H1 (cell line): ENCODE data around the gene FHOD1. TPM values are rescaled to one million over a fixed set of nuclear protein-coding genes. Genes with fewer than 3 reads are reported as not detected.

ENCODE experiments used
- CTCF ChIA-PET: fragments of 300-600 bp; sonication (Branson Sonifier 250); formaldehyde crosslinking; loops from one replicate; lab custom pipeline; 2021; ENCODE audit not compliant: partially characterized antibody; lab: Charles Lee
- POLR2A ChIA-PET: fragments of 300-600 bp; sonication (Branson Sonifier 250); formaldehyde crosslinking; loops from one replicate; lab custom pipeline; 2021; ENCODE audit warnings: inconsistent platforms; ENCODE audit not compliant: partially characterized antibody; lab: Charles Lee
- DNase-seq, 2 experiments: peaks; one replicate each; pipeline versions ENCODE4 v3.0.0 to v3.0.0-alpha.2; 2010 to 2022; ENCODE audit warnings: low spot score in 2 of 2, low read depth in 1 of 2, mixed read lengths in 1 of 2
- FAIRE-seq: peaks from 2 replicates; lab custom pipeline; 2011; peaks lifted over from hg19 to GRCh38; lab: Jason Lieb, UNC
- H2AFZ ChIP-seq: 2 replicates; pipeline ENCODE4 v1.8.1; 2012; ENCODE audit warnings: low read length, inconsistent platforms
- H2AK5ac ChIP-seq: 2 replicates; pipeline ENCODE4 v1.6.1; 2013; ENCODE audit warnings: low read depth, low read length
- H2BK120ac ChIP-seq: replicated peaks from 2 replicates; pipeline ENCODE3; 2013; ENCODE audit warnings: low read depth, low read length, inconsistent platforms
- H2BK12ac ChIP-seq: 2 replicates; pipeline ENCODE4 v1.6.1; 2013; ENCODE audit warnings: low read depth, low read length
- H2BK15ac ChIP-seq: 2 replicates; pipeline ENCODE4 v1.6.1; 2013; ENCODE audit warnings: low read length
- H2BK20ac ChIP-seq: 2 replicates; pipeline ENCODE4 v1.6.1; 2013; ENCODE audit warnings: low read length
- H2BK5ac ChIP-seq: 2 replicates; pipeline ENCODE4 v1.6.1; 2013; ENCODE audit warnings: low read depth, low read length
- H3K14ac ChIP-seq: 2 replicates; pipeline ENCODE4 v1.6.1; 2013; ENCODE audit warnings: inconsistent platforms; ENCODE audit not compliant: insufficient read length
- H3K18ac ChIP-seq: 2 replicates; pipeline ENCODE4 v1.6.1; 2013; ENCODE audit warnings: low read length; ENCODE audit errors: extremely low read depth
- H3K23ac ChIP-seq: 2 replicates; pipeline ENCODE4 v1.6.1; 2013; ENCODE audit warnings: inconsistent platforms; ENCODE audit not compliant: insufficient read length
- H3K23me2 ChIP-seq: 2 replicates; pipeline ENCODE4 v1.6.1; 2013; ENCODE audit warnings: low read depth, low read length
- H3K27ac ChIP-seq: 2 replicates; pipeline ENCODE4 v1.6.1; 2011; ENCODE audit warnings: low read depth, low read length, inconsistent platforms
- H3K27me3 ChIP-seq, 4 experiments: replicated peaks in 1 of 4; 1 replicate in 1 of 4; 2 replicates in 3 of 4; pipeline versions ENCODE4 v1.6.1 to v1.8.1; 2011 to 2013; ENCODE audit warnings: low read length in 3 of 4, mild to moderate bottlenecking in 3 of 4, inconsistent platforms in 2 of 4, mixed read lengths in 2 of 4, moderate library complexity in 1 of 4; ENCODE audit not compliant: control insufficient read depth in 3 of 4, insufficient read depth in 3 of 4; ENCODE audit errors: extremely low read depth in 1 of 4
- H3K36me3 ChIP-seq, 4 experiments: 2 replicates each; pipeline versions ENCODE4 v1.6.1 to v1.8.1; 2011 to 2013; ENCODE audit warnings: mild to moderate bottlenecking in 4 of 4, low read length in 3 of 4, moderate library complexity in 2 of 4, control low read depth in 1 of 4, inconsistent platforms in 1 of 4; ENCODE audit not compliant: insufficient read depth in 4 of 4, control insufficient read depth in 2 of 4
- H3K4ac ChIP-seq: replicated peaks from 2 replicates; pipeline ENCODE3; 2013; ENCODE audit warnings: low read length, low read depth, mixed read lengths, inconsistent platforms; ENCODE audit not compliant: insufficient read length
- H3K4me1 ChIP-seq, 4 experiments: replicated peaks in 1 of 4; 1 replicate in 1 of 4; 2 replicates in 3 of 4; pipeline versions ENCODE4 v1.6.1 to v1.8.1; 2011 to 2013; ENCODE audit warnings: low read length in 3 of 4, inconsistent platforms in 2 of 4, mixed read lengths in 1 of 4; ENCODE audit not compliant: insufficient read depth in 4 of 4, control insufficient read depth in 3 of 4
- H3K4me2 ChIP-seq, 2 experiments: 2 replicates each; pipeline versions ENCODE4 v1.6.1 to v1.8.1; 2011 to 2013; ENCODE audit warnings: low read depth in 2 of 2, low read length in 2 of 2, control low read depth in 1 of 2, inconsistent platforms in 1 of 2, mild to moderate bottlenecking in 1 of 2; ENCODE audit not compliant: insufficient read depth in 1 of 2
- H3K4me3 ChIP-seq, 4 experiments: fragments of 200-600, 300-600 bp in 1 of 4; sonication (generic), shearing (Covaris generic), sonication (Bioruptor Twin) in 1 of 4; 2 replicates each; pipeline versions ENCODE4 v1.5.1 to v1.8.1; 2011 to 2016; ENCODE audit warnings: low read length in 4 of 4, low read depth in 3 of 4, control low read depth in 2 of 4, inconsistent platforms in 2 of 4, mild to moderate bottlenecking in 2 of 4, mixed read lengths in 1 of 4, moderate library complexity in 1 of 4; ENCODE audit not compliant: insufficient read depth in 2 of 4; ENCODE audit errors: extremely low read depth in 1 of 4
- H3K56ac ChIP-seq: replicated peaks from 2 replicates; pipeline ENCODE3; 2013; ENCODE audit warnings: low read depth, mild to moderate bottlenecking, mixed read lengths, low read length, inconsistent platforms; ENCODE audit not compliant: insufficient read length
- H3K79me1 ChIP-seq: 2 replicates; pipeline ENCODE4 v1.6.1; 2013; ENCODE audit warnings: low read depth, low read length, control low read depth
- H3K79me2 ChIP-seq, 2 experiments: 2 replicates each; pipeline versions ENCODE4 v1.6.1 to v1.8.1; 2012 to 2013; ENCODE audit warnings: low read length in 2 of 2, mild to moderate bottlenecking in 2 of 2, inconsistent platforms in 1 of 2; ENCODE audit not compliant: insufficient read depth in 2 of 2, control insufficient read depth in 1 of 2
- H3K9ac ChIP-seq, 4 experiments: replicated peaks in 1 of 4; 1 replicate in 1 of 4; 2 replicates in 3 of 4; pipeline versions ENCODE4 v1.6.1 to v1.8.1; 2011 to 2013; ENCODE audit warnings: low read depth in 3 of 4, low read length in 3 of 4, control low read depth in 2 of 4, mild to moderate bottlenecking in 2 of 4, moderate library complexity in 2 of 4, inconsistent platforms in 1 of 4; ENCODE audit errors: extremely low read depth in 1 of 4
- H3K9me3 ChIP-seq, 2 experiments: 2 replicates each; pipeline versions ENCODE4 v1.6.1 to v1.8.1; 2012 to 2013; ENCODE audit warnings: mild to moderate bottlenecking in 2 of 2, moderate library complexity in 2 of 2, control low read depth in 1 of 2, inconsistent platforms in 1 of 2, low read depth in 1 of 2, low read length in 1 of 2, mixed read lengths in 1 of 2; ENCODE audit not compliant: insufficient read depth in 2 of 2
- H4K20me1 ChIP-seq, 2 experiments: replicated peaks in 1 of 2; 2 replicates each; pipeline versions ENCODE3 to v1.8.1; 2011 to 2013; ENCODE audit warnings: inconsistent platforms in 2 of 2, low read length in 2 of 2, mild to moderate bottlenecking in 1 of 2; ENCODE audit not compliant: insufficient read depth in 2 of 2, control insufficient read depth in 1 of 2
- H4K5ac ChIP-seq: 2 replicates; pipeline ENCODE4 v1.6.1; 2013; ENCODE audit warnings: low read length, low read depth, mixed read lengths, inconsistent platforms; ENCODE audit not compliant: insufficient read length
- H4K8ac ChIP-seq: 2 replicates; pipeline ENCODE4 v1.8.0; 2013; ENCODE audit warnings: mild to moderate bottlenecking, moderate library complexity, low read length, inconsistent platforms; ENCODE audit not compliant: insufficient read depth; ENCODE audit errors: extremely low read depth
- H4K91ac ChIP-seq: replicated peaks from 2 replicates; pipeline ENCODE3; 2013; ENCODE audit warnings: low read length, mixed read lengths, inconsistent platforms; ENCODE audit not compliant: insufficient read length
- KDM1A ChIP-seq: fragments of 200-600, 300-600 bp; sonication (generic); IDR thresholded peaks from 2 replicates; pipeline ENCODE4 v1.7.1; 2016; ENCODE audit warnings: mild to moderate bottlenecking, low read length, borderline replicate concordance
- SIN3A ChIP-seq, 2 experiments: IDR thresholded peaks in 1 of 2; conservative IDR thresholded peaks in 1 of 2; 2 replicates each; pipeline ENCODE4 v1.6.1; 2011 to 2012; ENCODE audit warnings: low read length in 2 of 2, improper control_type of control experiment in 1 of 2, low read depth in 1 of 2, mild to moderate bottlenecking in 1 of 2
- SIX5 ChIP-seq: IDR thresholded peaks from 2 replicates; pipeline ENCODE4 v1.6.1; 2011; ENCODE audit warnings: mild to moderate bottlenecking, low read depth, low read length
- WGBS, 2 experiments: shearing (Covaris generic) in 1 of 2; methylation state at CpG; one replicate each; pipeline versions ENCODE4 v1.1.6 to v1.1.7; 2013 to 2015; ENCODE audit warnings: low lambda C conversion rate in 2 of 2, mixed read lengths in 2 of 2, inconsistent platforms in 1 of 2, low coverage in 1 of 2, missing lambda C conversion rate in 1 of 2; ENCODE audit not compliant: insufficient replicate concordance in 2 of 2, insufficient coverage in 1 of 2, insufficient read length in 1 of 2; ENCODE audit errors: extremely low coverage in 1 of 2, missing lambda C conversion rate in 1 of 2; 5-methylcytosine and 5-hydroxymethylcytosine counted together
- polyA plus RNA-seq, 7 experiments: library from polyadenylated mRNA; depleted of rRNA in 3 of 7; stranded (reverse) in 5 of 7; unstranded in 2 of 7; fragments of >200 nt in 5 of 7; fragments of 200-250 nt in 2 of 7; gene quantifications; 1 replicate in 5 of 7; 2 replicates in 1 of 7; 4 replicates in 1 of 7; pipeline versions ENCODE4 v1.2.1 to v1.2.3, GENCODE V29; 2011 to 2013; ENCODE audit warnings: missing spikeins in 2 of 7, mixed read lengths in 2 of 7
- total RNA-seq: library from RNA; stranded (reverse); fragmentation: NEBNext Ultra II Directional; extraction: Animal tissue kit (Norgen Biotek cat#: 25700); gene quantifications from 2 replicates; pipeline ENCODE4 v1.2.1, GENCODE V29; 2021

The FHOD1 gene
- total and polyA plus RNA-seq, 2 of the 8 experiments (the other 6 are each of a cell fraction or from before 2014, with no cell fraction given), result 31.3 to 60.7 TPM

- Histone ChIP-seq H3K23ac (no peak overlapping the region), H2BK20ac (no peak overlapping the region)
- TF ChIP-seq SIX5 (no peak), KDM1A (peak; percentile 30; the same call in 1 of the 2 replicates), SIN3A (conservative IDR thresholded peaks at IDR 0.05 in 1 of 2, IDR thresholded peaks at IDR 0.05 in 1 of 2; ENCODE audit: low read depth in 1 of 2, low read length in 2 of 2) (0 out of 4 replicates have a peak, but pooled peaks of 1 of the 2 experiments have one; percentile 37)
- TF ChIP-seq, all 59 proteins: peak for 2
- Histone ChIP-seq H2AK5ac (no peak overlapping the region), H4K5ac (no peak overlapping the region), H2BK120ac (no peak overlapping the region), H3K9ac (peak overlapping the region in 1 of 4 experiments; percentile 96; a peak in 2 of 7 replicates), H3K56ac (no peak overlapping the region), H4K91ac (no peak overlapping the region), H3K14ac (no peak overlapping the region), H4K20me1 (peaks cover 2 to 24% of the 10 kb centered on the region in 2 experiments), H3K27me3 (peaks cover 8 to 37% (median 23%) of the 10 kb centered on the region in 4 experiments), H2BK15ac (no peak overlapping the region; the same call in 1 of the 2 replicates), H3K23me2 (peaks cover 15% of the 10 kb centered on the region; the same call in 1 of the 2 replicates), H3K4me1 (peaks cover 0 to 21% (median 16%) of the 10 kb centered on the region in 4 experiments; a peak in 5 of 7 replicates), H3K4me2 (peak overlapping the region; percentile 67 to 92), H3K36me3 (no peaks in the 10 kb centered on the region; a peak in 1 of 8 replicates), H3K79me1 (no peaks in the 10 kb centered on the region), H3K18ac (no peak overlapping the region), H4K8ac (no peak overlapping the region; the same call in 1 of the 2 replicates), H3K79me2 (peaks cover 0 to 5% of the 10 kb centered on the region in 2 experiments; a peak in 1 of 4 replicates), H2BK12ac (no peak overlapping the region), H3K27ac (no peak overlapping the region), H2AFZ (no peak overlapping the region), H3K4me3 (peak overlapping the region; percentile 73 to 90 (median 85)), H2BK5ac (no peak overlapping the region), H3K9me3 (no peaks in the 10 kb centered on the region), H3K4ac (no peak overlapping the region)
- CTCF ChIA-PET, result interaction anchor here (1.0 to 9.3 kb wide), 9 partner anchors 10 to 231 kb away, joined by 3 to 151 read pairs (median 5); partner anchors contain the start of genes CES3, ELMO3, FBXL8 and HSF4
- POLR2A ChIA-PET, result interaction anchor here (1.3 to 4.0 kb wide), 5 partner anchors 9 to 32 kb away, joined by 4 to 19 read pairs (median 12); partner anchors contain the start of genes B3GNT9 and HSF4
- FAIRE-seq (no peak), DNase-seq (no peak)
- 7% methylated on average over 11 of the region's 11 CpGs; no CpG with 5 or more reads in 1 of the 2 experiments for WGBS, 2 experiments
Observed at GRCh38 chr16:67183284-67183626, 64.0 kb downstream of the FHOD1 start.
